Left cardiac atrium (tissue), 4 donors: ENCODE results near the gene PLCB4. TPM values are rescaled to one million over a fixed set of nuclear protein-coding genes. Genes with fewer than 3 reads are reported as not detected.

Experiments used
- ATAC-seq, 2 donors: fragments of 200-7000 bp; cut with Tn5 transposase; one replicate each; pipeline ENCODE4 v1.9.1; 2020; ENCODE audit warnings: mild to moderate bottlenecking in 2 of 2, moderate library complexity in 2 of 2
- DNase-seq: peaks from one replicate; pipeline ENCODE4 v3.0.0-alpha.2; 2020
- intact Hi-C, 2 donors: fragments of 100-400 bp; cut with DNase I; formaldehyde crosslinking; loops; one replicate each; pipeline versions ENCODE4 v1.14.1 to v1.15.1; 2022 to 2023
- total RNA-seq, 2 donors: library from RNA; stranded (reverse); fragmentation: NEBNext Ultra II Directional; extraction: Animal tissue kit (Norgen Biotek cat#: 25700); gene quantifications; one replicate each; pipeline ENCODE4 v1.2.1, GENCODE V29; 2021
- donor health status: DM: no; HTN: yes; CAD: no.
- donor health status: DM: no; HTN: yes; CAD: no; lungs with severe emphysema.
- donor health status: DM: yes; HTN: yes; CAD: no.
- donor health status: Dilated cardiomyopathy.

PLCB4 gene
- total RNA-seq, 2 donors from 2014 or later: 29.7 to 33.4 TPM

DNA sequence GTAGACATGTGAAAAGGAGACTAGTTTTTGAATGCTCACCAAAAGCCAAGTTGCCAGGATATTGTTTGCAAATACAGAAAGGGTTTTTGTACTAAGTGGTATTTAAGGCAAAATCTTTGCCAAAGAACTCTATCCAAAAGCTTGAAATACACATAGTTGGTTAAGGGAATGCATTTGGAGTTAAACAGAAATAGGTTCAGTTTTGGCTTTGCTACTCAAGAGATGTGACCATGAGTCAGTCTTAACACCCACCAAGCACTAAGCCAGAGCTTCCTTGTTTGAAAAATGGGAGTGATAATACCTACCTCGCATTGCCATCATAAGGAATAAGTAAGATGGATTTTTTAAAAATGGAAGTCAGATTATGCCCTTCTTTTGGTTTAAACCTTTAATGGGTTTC lies 253.8 kb downstream of the PLCB4 start:
- intact Hi-C loops: no loop called here
- no peak for ATAC-seq

DNA sequence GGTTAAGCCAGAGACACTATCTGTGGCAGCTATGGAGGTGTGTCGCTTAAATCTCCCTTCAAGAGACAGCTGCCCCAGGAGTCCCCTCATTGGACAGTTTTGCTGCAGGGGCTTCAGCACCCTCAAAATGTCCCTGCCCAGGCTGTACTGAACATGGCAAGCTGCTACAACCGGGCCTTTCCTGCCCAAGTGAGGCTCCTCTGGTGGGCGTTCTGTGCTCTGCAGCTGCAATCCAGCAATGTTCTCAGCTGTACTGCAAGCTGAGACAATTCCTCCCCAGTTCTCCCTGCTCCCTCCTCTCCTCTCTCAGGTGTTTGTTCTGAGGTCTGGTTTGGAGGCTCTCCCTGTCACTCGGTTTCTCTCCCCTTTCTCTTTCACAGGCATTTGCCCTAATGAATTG lies 254.7 kb downstream of the PLCB4 start:
- DNase-seq: no peak
- peak; percentile 18 to 41 for ATAC-seq
- intact Hi-C loops: no loop called here

More for the DNA sequence above, 253.8 kb downstream of the PLCB4 start:
- DNase-seq: no peak

DNA sequence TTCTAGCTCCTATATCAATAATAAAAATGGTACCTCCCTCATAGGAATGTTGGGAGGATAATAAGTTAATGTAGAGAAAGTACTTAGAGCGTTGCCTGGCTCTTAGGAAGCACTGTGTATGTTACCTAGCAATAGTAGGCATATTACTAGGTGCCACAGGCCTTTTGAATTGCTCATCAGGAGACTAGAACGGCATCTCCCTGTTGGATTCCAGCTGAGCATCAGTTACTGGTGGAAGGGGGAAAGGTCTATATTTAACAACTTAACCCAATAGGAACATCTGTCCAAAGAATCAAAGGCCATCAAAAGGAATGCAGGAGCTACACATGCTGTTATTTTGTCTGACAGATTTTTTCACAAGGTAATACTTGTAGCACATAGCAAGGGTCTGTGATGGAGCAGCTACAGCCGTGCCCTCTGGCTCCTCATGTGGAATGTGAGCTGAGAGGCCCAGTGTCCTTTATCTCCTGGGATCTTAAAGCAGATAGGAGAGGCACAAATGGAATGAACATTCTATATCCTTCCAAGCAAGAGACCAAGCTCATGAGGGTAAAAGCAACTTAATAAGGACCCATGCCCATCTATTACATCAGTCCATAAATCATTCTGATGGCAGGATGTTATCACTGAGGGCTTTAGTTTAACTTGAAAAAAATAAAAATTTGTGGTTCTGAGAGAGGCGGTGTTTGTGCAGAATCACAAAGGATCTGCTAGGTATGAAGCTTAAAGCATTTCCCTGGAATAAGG lies 260.6 kb downstream of the PLCB4 start:
- ATAC-seq (no peak), DNase-seq (no peak)
- intact Hi-C loops: no loop called here

DNA sequence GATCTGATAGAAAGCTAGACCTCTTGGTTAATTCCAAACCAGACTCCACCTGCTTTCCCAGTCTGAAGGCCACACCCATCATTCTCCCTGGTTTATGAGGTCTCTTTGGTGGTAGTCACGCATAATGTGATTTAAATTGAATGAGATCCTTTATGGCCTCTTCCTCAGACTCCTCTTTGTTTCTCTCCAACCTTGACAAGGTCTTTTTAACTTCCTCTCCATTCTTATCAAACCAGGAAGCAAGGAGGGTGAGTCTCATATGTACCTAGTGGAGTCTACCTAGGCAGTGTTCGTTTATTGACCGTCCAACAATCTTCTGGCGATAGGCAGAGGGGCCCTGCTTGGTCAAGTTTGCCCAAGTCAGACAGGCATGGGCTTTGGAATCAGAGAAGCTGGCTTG lies 261.3 kb downstream of the PLCB4 start:
- intact Hi-C loops: no loop called here
- DNase-seq (no peak), ATAC-seq (no peak)

DNA sequence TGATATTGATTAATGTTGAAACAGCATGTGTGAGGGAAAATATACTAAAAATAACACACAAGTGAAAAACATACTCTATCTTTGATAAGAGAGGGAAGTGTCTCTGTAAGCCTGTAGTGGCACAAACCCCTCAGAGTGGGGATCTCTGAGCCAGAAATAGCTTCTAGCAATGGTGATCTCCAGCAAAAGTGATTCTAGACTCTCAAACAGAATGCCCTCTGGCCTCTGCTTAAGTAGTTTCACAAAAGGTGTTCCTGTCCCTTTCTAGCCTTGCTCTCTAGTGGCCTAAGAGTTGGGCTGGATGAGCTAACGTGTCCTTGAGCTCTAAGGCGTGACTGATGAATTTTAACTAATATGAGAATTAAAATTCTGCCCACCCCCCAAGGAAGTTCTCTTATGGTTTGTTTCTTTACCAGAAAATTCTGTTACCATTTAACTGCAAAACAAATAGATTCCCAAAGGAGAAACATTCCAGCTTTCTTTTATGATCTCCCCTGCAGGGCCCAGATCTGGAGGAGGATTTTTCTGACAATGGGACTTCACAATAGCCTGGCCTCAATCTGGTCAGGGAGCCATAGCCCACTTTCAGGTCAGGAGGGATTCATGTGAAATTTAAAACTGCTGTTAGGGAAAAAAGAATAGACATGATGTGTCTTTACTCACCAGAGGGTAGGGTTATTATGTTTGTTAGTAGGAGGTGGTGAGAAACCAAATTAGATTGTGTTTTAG lies 263.0 kb downstream of the PLCB4 start:
- ATAC-seq (peak; percentile 72 to 76), DNase-seq (no peak)
- intact Hi-C loops: no loop called here

DNA sequence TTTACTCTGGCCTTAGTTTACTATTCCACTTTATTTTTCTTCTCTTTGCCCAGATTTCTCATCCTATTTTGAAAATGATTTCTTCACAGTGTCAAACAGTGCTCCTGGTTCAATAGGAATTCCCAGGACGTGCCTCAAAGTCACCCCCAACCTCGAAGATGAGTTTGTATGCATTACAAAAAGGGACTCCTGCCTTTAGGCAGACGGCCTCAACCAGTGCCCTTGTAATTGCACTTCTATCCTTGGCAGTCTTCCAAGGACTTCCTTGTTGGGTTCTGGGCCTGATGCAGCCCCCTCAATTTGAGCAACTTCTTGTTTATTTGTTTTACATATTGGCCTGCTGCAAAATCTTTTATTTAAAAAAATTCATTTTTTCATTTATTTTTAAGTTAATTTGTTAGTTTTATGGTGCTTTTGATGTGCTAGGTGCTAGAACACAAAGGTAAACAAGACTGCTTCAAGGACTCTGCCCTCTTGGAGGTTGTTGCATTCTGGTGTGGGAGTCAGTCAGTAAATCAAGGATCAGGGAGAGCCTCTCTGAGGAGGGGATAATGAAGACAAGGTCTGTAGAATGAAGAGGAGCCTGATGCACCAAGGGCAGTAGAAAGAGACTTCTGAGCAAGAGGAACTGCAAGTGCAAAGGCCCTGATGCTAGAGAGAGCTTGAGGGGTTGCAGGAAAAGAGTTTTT lies 264.0 kb downstream of the PLCB4 start:
- ATAC-seq: no peak
- intact Hi-C loops: no loop called here
- DNase-seq: no peak

DNA sequence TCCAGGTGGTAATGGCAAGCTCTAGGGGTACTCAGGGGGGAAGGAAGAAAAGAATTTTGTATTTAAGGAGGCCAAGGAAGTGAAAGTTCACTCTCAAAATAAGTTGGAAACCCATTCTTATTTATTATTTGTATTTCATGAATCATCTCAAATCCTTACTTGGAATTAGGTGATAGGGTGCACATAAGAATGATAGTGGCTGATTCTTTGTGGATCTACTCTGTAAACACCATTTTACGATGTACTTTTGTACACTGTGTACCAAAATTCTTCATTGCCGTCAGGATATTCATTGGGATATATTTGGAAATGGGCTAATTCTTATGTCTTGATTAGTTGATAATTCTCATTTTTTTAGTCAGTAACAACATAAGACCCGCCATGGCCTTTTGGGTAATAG lies 266.0 kb downstream of the PLCB4 start:
- ATAC-seq (no peak), DNase-seq (no peak)
- intact Hi-C loops: no loop called here

DNA sequence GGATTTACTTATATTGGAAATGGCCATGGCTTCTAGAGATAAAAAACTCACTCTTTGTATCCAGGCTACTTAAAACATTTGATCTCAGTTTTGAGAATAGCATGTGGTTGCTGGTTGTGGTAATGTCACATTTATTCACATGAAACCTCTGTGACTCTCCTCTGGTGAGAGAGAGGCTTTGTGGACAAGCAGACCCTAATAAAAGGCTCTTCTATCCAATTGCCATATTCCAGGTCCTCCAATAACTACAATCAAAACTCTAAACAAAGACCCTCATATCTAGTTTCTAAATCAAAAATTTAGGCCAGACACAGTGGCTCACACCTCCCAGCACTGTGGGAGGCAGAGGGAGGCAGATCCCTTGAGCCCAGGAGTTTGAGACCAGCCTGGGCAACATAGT lies 269.2 kb downstream of the PLCB4 start:
- ATAC-seq: no peak
- DNase-seq: no peak
- intact Hi-C loops: no loop called here

DNA sequence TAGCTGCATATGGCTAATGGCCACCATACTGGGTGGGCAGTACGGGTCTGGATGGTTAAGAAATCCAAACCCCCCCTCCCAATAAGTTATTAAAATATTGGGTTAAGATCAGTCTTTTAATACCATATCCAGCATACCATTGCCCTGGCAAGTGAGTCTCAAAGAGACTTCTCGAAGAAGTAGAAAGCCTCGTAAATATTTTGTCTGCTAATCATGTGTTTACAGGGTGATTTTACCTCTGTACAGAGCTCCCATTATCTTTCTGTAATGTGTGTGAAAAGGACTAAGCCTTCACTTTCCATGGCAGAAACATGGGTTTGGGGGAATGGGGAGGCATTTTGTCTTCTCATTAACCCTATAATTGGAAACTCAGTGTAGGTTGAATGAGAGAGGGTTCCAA lies 270.8 kb downstream of the PLCB4 start:
- intact Hi-C loops: no loop called here
- ATAC-seq: no peak

DNA sequence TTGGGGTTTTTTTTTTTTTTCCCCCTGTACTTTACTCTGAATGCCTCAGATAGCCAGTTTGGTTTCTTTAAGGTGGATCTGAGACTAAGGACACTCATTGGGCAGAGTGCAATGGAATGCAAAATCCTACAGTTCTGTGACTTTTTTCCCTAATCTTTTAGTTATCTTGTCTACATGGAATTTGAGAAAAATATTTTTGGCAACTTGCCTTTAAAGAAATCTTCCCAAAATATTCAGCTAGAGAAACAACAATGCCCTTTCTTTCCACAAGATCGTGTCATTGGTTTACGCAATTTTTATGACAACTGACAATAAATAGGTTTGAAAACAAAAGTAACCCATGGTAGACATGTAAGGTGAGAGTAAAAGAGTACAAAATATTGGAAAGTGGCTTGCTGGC lies 273.8 kb downstream of the PLCB4 start:
- DNase-seq: no peak
- intact Hi-C loops: no loop called here
- no peak for ATAC-seq

More for the DNA sequence above, 270.8 kb downstream of the PLCB4 start:
- DNase-seq: no peak

DNA sequence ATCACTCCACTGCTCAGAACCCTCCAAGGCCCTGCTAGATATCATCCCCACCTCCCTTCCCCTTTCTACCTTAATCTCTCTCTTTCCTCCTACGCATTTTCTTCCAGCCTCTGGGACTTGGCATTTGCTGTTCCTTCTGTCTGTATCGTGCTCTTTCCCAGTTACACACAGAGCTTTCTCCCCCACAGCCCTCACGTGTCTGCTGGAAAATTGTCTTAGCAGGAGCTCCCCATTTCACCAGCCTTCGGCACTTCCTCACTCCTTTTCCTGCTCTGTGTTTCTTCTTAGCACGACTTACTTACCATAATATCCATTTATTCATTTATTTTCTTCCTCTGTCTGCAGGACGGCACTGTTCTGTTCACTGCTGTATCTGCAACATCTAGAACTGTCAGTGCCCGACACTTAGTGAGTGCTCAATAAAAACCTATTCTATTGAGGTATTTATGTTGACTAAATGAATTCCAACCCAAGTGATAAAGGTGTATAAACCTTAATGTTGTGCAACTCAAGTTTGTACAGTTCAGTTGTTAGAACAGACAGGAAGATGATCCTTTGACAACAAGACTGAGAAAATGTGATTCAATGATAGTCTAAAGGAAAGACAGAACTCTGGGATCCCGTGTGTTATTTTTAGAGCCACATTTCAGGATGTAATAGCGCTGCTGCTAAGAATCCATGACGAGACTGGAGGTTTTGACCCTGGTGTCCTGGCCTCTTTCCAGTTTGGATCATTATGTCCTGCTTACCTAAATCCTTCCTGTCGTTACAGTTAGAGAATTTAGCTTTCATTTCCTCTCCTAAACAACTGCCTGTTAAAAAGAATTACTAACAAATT lies 275.4 kb downstream of the PLCB4 start:
- ATAC-seq (peak in 1 of 2 donors; percentile 73), DNase-seq (no peak)
- intact Hi-C loops: no loop called here

DNA sequence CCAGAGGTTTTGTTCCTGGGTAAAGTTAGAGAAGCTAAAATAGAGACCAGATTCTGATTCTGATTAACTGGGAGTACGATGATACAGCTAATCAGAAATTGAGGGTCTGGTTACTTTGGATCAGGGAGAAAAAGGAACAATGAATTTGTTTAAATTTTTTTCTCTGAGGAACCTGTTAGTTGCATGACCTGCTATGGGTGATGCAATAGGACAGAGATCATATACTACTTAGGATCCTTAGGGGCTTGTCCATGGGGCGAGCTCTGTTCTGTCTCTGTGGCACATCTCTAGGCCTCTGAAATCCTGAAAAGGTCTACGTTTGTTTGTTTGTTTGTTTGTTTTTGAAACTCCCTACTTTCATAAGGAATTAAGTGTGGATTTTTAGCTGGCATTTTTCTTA lies 279.4 kb downstream of the PLCB4 start:
- ATAC-seq (no peak), DNase-seq (no peak)
- intact Hi-C loops: no loop called here

DNA sequence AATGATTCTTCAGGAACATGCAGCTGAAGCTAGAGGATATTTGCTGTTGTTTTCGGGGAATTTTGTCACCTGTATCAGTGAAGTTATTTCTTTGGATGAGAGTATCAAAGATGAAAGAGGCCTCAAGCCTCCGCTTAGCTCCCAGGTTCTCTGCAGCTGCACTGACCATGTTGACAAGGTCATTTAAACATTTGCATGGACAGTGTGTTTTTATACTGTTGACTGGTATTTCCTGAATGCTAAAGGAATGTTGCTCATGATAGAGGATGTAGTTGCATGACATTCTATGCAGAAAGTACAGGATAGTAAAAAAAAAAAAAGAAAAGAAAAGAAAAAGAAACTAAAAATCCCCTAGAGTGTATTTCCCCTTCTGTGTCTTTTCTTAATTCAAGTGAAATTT lies 279.9 kb downstream of the PLCB4 start:
- intact Hi-C loops: no loop called here

DNA sequence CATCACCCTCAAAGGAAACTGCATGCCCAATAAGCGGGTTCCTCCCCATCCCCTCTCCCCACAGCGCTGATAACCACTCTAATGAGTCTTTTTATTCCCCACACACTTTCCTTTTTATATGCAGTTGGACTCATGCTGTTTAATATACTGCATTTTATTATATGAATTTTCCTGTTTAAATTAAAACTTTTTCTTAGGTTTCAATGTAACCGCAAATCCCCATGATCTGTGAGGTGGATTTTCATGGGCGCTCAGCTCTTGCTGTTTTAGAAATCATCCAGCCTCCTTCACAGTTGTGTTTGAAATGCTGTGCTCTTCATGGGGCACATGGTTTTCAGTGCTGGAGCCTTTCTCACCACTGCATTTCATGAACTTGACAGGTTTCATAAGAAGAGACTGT lies 280.4 kb downstream of the PLCB4 start:
- intact Hi-C loops: no loop called here

More for the DNA sequence above, 279.9 kb downstream of the PLCB4 start:
- DNase-seq: no peak
- no peak for ATAC-seq

DNA sequence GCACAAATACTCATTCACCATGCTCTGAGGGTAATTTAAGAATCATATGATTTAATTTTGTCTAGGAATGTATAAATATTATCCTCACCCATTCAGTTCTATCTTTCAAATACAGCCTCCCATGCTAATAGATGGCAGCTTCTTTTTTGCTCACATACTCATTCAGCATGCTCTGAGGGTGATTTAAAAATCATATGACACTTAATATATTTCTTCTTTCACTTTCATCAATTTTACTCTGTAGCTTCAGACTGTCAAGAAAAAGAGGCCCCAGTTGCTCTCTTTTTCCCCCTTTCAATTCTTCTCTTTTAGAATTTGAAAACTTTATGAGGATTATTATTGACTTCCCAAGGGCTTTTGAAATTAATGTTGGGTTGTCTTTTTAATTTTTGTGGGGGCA lies 283.9 kb downstream of the PLCB4 start:
- ATAC-seq: no peak
- no peak for DNase-seq
- intact Hi-C loops: loop anchor here (10.0 kb wide), 4 partner anchors 128 to 498 kb away; partner anchors contain the start of gene PLCB4 (in 1 of the 2)

More for the DNA sequence above, 280.4 kb downstream of the PLCB4 start:
- no peak for DNase-seq
- ATAC-seq: no peak

DNA sequence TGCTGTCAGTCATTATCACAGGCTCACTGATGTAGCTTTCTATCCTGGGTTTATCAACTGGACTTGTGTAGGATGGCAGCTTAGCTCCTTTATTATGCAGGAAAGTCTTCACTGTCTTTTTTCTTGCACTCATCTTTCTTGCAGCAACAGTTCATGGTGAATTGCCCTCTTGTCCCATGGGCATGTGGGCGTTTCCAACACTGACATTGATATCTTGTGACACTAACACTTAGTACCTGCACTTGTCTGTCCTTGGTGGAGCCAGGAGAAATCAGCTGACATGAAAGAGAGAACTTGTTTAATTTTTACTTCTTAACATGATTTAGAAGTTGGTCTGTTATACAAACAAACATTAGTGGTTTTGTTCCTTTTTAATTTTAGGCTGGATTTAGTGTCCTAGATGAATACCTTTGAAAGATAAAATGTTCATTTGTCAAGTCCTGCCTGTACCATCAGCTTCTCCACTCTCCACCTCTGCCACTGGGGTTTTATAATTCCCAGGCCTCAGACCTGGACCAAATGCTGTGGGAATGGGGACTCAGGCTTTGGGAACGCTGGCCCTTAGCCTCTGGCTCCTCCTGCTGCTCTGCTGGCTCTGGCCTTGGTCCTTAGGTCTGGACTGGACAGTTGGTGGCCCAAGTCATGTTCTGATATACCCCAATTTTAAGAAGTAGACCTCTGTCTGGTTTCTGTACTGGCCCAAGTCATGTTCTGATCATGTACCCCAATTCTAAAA lies 284.5 kb downstream of the PLCB4 start:
- intact Hi-C loops: loop anchor here (10.0 kb wide), 4 partner anchors 129 to 499 kb away; partner anchors contain the start of gene PLCB4 (in 1 of the 2)
- DNase-seq (no peak), ATAC-seq (peak in 1 of 2 donors; percentile 48)

DNA sequence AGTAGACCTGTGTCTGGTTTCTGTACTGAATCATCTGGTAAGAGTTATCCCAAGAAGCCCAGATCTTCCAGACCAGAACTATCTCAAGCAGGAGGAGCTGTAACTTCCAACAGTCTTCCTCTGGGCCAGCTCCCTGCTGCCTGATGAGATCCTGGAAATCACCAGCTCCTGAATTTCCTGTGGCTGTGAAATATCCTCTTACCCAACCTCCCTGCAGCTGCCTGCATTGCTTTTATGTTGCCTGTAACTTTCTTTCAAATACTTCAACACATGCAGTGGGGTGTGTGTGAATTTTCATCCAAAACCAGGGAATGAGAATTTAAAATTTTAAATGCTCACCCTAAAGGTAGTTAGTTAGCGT lies 285.0 kb downstream of the PLCB4 start:
- peak in 1 of 2 donors; percentile 41 for ATAC-seq
- intact Hi-C loops: loop anchor here (10.0 kb wide), 4 partner anchors 129 to 499 kb away; partner anchors contain the start of gene PLCB4 (in 1 of the 2)

DNA sequence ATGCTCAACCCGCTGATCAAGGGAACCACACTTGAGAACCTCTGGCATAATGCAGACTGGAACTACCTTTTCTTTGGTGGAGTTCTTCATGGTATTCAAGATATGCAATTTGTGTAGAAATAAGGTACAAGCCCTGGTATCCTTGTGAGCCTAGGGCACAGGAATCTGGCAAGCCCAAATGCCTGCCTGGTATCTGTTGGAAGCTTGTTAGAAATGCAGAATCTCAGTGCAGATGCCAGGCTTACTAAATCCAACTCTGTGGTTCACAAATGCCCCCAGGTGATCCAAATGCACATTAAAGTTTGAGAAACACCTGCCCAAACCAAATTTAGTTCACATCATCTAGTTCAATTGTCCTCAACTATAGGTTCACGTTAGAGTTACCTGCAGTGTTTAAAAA lies 285.7 kb downstream of the PLCB4 start:
- ATAC-seq (no peak), DNase-seq (no peak)
- intact Hi-C loops: loop anchor here (10.0 kb wide), 4 partner anchors 130 to 500 kb away; partner anchors contain the start of gene PLCB4 (in 1 of the 2)

More for the DNA sequence above, 285.0 kb downstream of the PLCB4 start:
- no peak for DNase-seq
